Right ventricle myocardium inferior (tissue), 1 donor: ENCODE measurements around the gene ASB13. TPM values are rescaled to one million over a fixed set of nuclear protein-coding genes. Genes with fewer than 3 reads are reported as not detected.
"Not testable (repeated sequence)": the region's sequence is repeated elsewhere in the genome, so short reads cannot be mapped to it uniquely, and the experiment has no call there.

Experiments used
- ATAC-seq: fragments of 200-7000 bp; cut with Tn5 transposase; one replicate; pipeline ENCODE4 v1.9.1; 2020; ENCODE audit warnings: mild to moderate bottlenecking, moderate library complexity
- DNase-seq: peaks from one replicate; pipeline ENCODE4 v3.0.0; 2021; ENCODE audit errors: missing footprints
- intact Hi-C: fragments of 100-400 bp; cut with DNase I; formaldehyde crosslinking; loops from one replicate; pipeline ENCODE4 v1.11.0; 2022
- total RNA-seq: library from RNA; stranded (reverse); fragmentation: NEBNext Ultra II Directional; extraction: Animal tissue kit (Norgen Biotek cat#: 25700); gene quantifications from one replicate; pipeline ENCODE4 v1.2.1, GENCODE V29; 2021
- donor health status: DM: no; HTN: yes; CAD: no; lungs with severe emphysema.

Gene ASB13
- total RNA-seq, 1 donor from 2014 or later: 15.4 TPM

GRCh38 chr10:5632446-5632845 is 33.9 kb downstream of the ASB13 start:
- no peak for DNase-seq
- ATAC-seq: no peak
- intact Hi-C loops: loop anchor here (5.0 kb wide), 1 partner anchor 35 kb away; the partner anchor contains the start of gene ASB13

- no peak for ATAC-seq
- no peak for DNase-seq
- intact Hi-C loops: loop anchor here (5.0 kb wide), 1 partner anchor 35 kb away; the partner anchor contains the start of gene ASB13
These were observed 34.5 kb downstream of the ASB13 start for GRCh38 chr10:5631936-5632335.

- intact Hi-C loops: loop anchor here (5.0 kb wide), 1 partner anchor 37 kb away; the partner anchor contains the start of gene ASB13
- ATAC-seq (no peak), DNase-seq (no peak)
These were observed 36.3 kb downstream of the ASB13 start for GRCh38 chr10:5630112-5630436.

- ATAC-seq (peak; percentile 82), DNase-seq (peak; percentile 87)
- intact Hi-C loops: loop anchor here (5.0 kb wide), 1 partner anchor 38 kb away; the partner anchor contains the start of gene ASB13
These were observed 36.9 kb downstream of the ASB13 start for GRCh38 chr10:5629303-5630111.

- intact Hi-C loops: no loop called here
- ATAC-seq (peak; percentile 58), DNase-seq (no peak)
These were observed 37.7 kb downstream of the ASB13 start for GRCh38 chr10:5628451-5629302.

- intact Hi-C loops: no loop called here
- DNase-seq: no peak
- no peak for ATAC-seq
These were observed 38.8 kb downstream of the ASB13 start for GRCh38 chr10:5627486-5628044.

- ATAC-seq: no peak
- DNase-seq: no peak
- intact Hi-C loops: no loop called here
These were observed 40.2 kb downstream of the ASB13 start for GRCh38 chr10:5625992-5626777.

- no peak for ATAC-seq
These were observed 41.7 kb downstream of the ASB13 start for GRCh38 chr10:5624701-5625100.

GRCh38 chr10:5623081-5623748 is 43.2 kb downstream of the ASB13 start:
- ATAC-seq (peak; percentile 92), DNase-seq (peak; percentile 94)
- intact Hi-C loops: loop anchor here (1.0 to 2.0 kb wide), 2 partner anchors 181 to 250 kb away; no protein-coding TSS in a partner anchor

More at GRCh38 chr10:5624701-5625100, 41.7 kb downstream of the ASB13 start:
- no peak for DNase-seq
- intact Hi-C loops: no loop called here

- intact Hi-C loops: loop anchor here (2.0 kb wide), 1 partner anchor 250 kb away; no protein-coding TSS in a partner anchor
- DNase-seq (no peak), ATAC-seq (no peak)
These were observed 44.0 kb downstream of the ASB13 start for GRCh38 chr10:5622186-5622960.

- ATAC-seq, DNase-seq, intact Hi-C loops: not testable (repeated sequence)
These were observed 45.0 kb downstream of the ASB13 start for GRCh38 chr10:5621371-5621770.

GRCh38 chr10:5620966-5621365 is 45.4 kb downstream of the ASB13 start:
- ATAC-seq (no peak), DNase-seq (no peak)
- intact Hi-C loops: no loop called here

- intact Hi-C loops: no loop called here
- DNase-seq: no peak
- no peak for ATAC-seq
These were observed 46.1 kb downstream of the ASB13 start for GRCh38 chr10:5620223-5620721.

GRCh38 chr10:5619362-5620211 is 46.8 kb downstream of the ASB13 start:
- no peak for DNase-seq
- intact Hi-C loops: no loop called here
- no peak for ATAC-seq

- intact Hi-C loops: loop anchor here (1.0 kb wide), 1 partner anchor 83 kb away; no protein-coding TSS in a partner anchor
- DNase-seq: peak; percentile 78
- ATAC-seq: peak; percentile 52
These were observed 47.6 kb downstream of the ASB13 start for GRCh38 chr10:5618829-5619228.

- DNase-seq (no peak), ATAC-seq (no peak)
- intact Hi-C loops: loop anchor here (1.0 kb wide), 1 partner anchor 82 kb away; no protein-coding TSS in a partner anchor
These were observed 48.4 kb downstream of the ASB13 start for GRCh38 chr10:5618042-5618441.
